ENCODE results near the gene WDR77. TPM values are rescaled to one million over a fixed set of nuclear protein-coding genes. Genes with fewer than 3 reads are reported as not detected.

WDR77 gene
- total and polyA plus RNA-seq, 2 of the 13 experiments (the other 11 are each of a cell fraction or from before 2014, with no cell fraction given): 90.6 to 108 TPM

DNA sequence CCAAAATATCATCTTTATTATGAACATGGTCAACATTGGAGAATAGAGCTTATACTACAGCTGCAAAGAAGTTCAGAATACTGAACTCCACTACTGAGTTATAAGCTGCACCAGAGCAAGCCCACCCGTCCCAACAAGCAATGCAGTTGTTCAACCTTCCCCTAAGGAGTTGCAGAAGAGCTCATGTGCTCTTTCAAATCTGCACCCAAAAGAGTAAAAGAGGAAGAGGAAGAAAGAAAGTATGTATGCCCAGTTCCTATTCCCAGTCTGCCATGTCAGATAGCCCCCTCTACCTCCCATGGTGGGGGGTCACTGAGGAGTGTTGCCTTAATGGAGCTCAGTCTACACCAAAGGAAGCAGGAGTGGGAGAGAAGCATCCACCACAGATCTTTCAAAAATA is 31.6 kb upstream of the WDR77 start (continued):
- TF ChIP-seq, protein P1, sequence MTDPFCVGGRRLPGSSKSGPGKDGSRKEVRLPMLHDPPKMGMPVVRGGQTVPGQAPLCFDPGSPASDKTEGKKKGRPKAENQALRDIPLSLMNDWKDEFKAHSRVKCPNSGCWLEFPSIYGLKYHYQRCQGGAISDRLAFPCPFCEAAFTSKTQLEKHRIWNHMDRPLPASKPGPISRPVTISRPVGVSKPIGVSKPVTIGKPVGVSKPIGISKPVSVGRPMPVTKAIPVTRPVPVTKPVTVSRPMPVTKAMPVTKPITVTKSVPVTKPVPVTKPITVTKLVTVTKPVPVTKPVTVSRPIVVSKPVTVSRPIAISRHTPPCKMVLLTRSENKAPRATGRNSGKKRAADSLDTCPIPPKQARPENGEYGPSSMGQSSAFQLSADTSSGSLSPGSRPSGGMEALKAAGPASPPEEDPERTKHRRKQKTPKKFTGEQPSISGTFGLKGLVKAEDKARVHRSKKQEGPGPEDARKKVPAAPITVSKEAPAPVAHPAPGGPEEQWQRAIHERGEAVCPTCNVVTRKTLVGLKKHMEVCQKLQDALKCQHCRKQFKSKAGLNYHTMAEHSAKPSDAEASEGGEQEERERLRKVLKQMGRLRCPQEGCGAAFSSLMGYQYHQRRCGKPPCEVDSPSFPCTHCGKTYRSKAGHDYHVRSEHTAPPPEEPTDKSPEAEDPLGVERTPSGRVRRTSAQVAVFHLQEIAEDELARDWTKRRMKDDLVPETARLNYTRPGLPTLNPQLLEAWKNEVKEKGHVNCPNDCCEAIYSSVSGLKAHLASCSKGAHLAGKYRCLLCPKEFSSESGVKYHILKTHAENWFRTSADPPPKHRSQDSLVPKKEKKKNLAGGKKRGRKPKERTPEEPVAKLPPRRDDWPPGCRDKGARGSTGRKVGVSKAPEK (CRISPR knock-in tag; IDR thresholded peaks at IDR 0.05; ENCODE audit: borderline replicate concordance): no peak
- TF ChIP-seq HMG20A (CRISPR knock-in tag; IDR thresholded peaks at IDR 0.05; ENCODE audit: borderline replicate concordance) (no peak), GATAD1 (CRISPR knock-in tag; IDR thresholded peaks at IDR 0.05) (no peak), ELF4 (CRISPR knock-in tag; IDR thresholded peaks at IDR 0.05; ENCODE audit: borderline replicate concordance) (no peak), TP53 (CRISPR knock-in tag; conservative IDR thresholded peaks at IDR 0.05) (no peak), JUN (CRISPR knock-in tag; IDR thresholded peaks at IDR 0.05) (no peak)
- TF ChIP-seq, protein P2, sequence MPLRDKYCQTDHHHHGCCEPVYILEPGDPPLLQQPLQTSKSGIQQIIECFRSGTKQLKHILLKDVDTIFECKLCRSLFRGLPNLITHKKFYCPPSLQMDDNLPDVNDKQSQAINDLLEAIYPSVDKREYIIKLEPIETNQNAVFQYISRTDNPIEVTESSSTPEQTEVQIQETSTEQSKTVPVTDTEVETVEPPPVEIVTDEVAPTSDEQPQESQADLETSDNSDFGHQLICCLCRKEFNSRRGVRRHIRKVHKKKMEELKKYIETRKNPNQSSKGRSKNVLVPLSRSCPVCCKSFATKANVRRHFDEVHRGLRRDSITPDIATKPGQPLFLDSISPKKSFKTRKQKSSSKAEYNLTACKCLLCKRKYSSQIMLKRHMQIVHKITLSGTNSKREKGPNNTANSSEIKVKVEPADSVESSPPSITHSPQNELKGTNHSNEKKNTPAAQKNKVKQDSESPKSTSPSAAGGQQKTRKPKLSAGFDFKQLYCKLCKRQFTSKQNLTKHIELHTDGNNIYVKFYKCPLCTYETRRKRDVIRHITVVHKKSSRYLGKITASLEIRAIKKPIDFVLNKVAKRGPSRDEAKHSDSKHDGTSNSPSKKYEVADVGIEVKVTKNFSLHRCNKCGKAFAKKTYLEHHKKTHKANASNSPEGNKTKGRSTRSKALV (CRISPR knock-in tag; IDR thresholded peaks at IDR 0.05): no peak

DNA sequence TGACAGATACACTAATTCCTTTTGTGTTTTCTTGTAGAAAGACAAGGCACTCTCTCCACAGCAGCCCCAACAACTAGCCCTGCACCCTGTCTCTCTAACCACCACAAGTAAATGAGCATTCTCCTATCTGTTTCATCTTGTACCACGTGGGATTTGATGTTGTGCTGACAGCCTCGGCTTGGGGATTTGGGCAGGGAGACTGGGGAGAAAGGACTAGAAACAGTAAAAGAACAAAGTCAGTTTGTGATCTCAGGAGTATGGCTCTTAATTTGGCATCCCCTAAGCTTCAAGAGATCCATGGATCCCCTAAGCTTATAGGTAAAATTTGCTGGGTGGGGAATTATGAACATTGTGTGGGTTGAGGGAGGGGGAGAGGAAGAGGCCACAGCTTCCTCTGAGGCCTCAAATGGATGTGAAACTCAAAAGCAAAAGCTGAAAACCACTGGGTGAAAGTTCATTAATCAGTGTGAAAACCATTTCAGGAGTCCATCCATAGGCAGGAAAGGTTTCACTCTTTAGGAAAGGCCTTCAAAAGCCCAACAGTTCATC is 27.8 kb upstream of the WDR77 start:
- POLR2A ChIA-PET: no interaction called here
- H3K4me2 ChIP-seq (ENCODE audit: low read depth, low read length): no peak overlapping the region
- no peaks in the 10 kb centered on the region for H3K79me2 ChIP-seq (ENCODE audit: insufficient read depth, low read length)
- no peak overlapping the region for H3K4me3 ChIP-seq (replicated peaks in 1 of 3; ENCODE audit: insufficient read depth in 1 of 3, low read depth in 2 of 3, low read length in 3 of 3)
- no peaks in the 10 kb centered on the region for H3K36me3 ChIP-seq (replicated peaks in 1 of 2; ENCODE audit: control insufficient read depth in 1 of 2, insufficient read depth in 2 of 2, low read length in 2 of 2)
- no peak for TF ChIP-seq HOXD1 (CRISPR knock-in tag; IDR thresholded peaks at IDR 0.05)
- no peak for TF ChIP-seq ZKSCAN1 (IDR thresholded peaks at IDR 0.05; ENCODE audit: low read length)
- TF ChIP-seq ZNF331 (CRISPR knock-in tag; IDR thresholded peaks at IDR 0.05): no peak
- TF ChIP-seq, protein P3, sequence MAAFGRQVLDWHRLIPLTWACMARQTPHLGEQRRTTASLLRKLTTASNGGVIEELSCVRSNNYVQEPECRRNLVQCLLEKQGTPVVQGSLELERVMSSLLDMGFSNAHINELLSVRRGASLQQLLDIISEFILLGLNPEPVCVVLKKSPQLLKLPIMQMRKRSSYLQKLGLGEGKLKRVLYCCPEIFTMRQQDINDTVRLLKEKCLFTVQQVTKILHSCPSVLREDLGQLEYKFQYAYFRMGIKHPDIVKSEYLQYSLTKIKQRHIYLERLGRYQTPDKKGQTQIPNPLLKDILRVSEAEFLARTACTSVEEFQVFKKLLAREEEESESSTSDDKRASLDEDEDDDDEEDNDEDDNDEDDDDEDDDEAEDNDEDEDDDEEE (CRISPR knock-in tag; IDR thresholded peaks at IDR 0.05): no peak
- TF ChIP-seq ASH2L (IDR thresholded peaks at IDR 0.05; ENCODE audit: insufficient read length, low read depth, low read length): no peak
- intact Hi-C loops (cut with micrococcal nuclease; ENCODE audit: unreplicated experiment) (no loop called here), in situ Hi-C loops (cut with HindIII; ENCODE audit: extremely low pct_ligation_motif_present, low pct_unique_long_range_greater_than_20kb) (no loop called here)
- no peak overlapping the region for H3K27ac ChIP-seq (ENCODE audit: extremely low read length, insufficient read depth, low read length)
- H3K27me3 ChIP-seq (ENCODE audit: control insufficient read depth in 1 of 2, insufficient read depth in 2 of 2, low read length in 2 of 2): no peaks in the 10 kb centered on the region
- no peaks in the 10 kb centered on the region for H3K9me3 ChIP-seq (ENCODE audit: low read length)
- no peak for ATAC-seq
- BruUV-seq (replicated peaks): no TSS peak
- CTCF ChIA-PET (ENCODE audit: low intra/inter-chr PET ratio, low total read pairs): no interaction called here
- H4K20me1 ChIP-seq (ENCODE audit: insufficient read depth, low read length): no peaks in the 10 kb centered on the region
- WGBS (ENCODE audit: low lambda C conversion rate): 52% methylated on average over 2 of the region's 2 CpGs
- H3K4me1 ChIP-seq (ENCODE audit: insufficient read depth, low read length): peaks cover 13% of the 10 kb centered on the region
- H2AFZ ChIP-seq (ENCODE audit: low read length): no peak overlapping the region
- no peak for DNase-seq (ENCODE audit: low spot score)
- no peak for FAIRE-seq
- H3K9ac ChIP-seq (ENCODE audit: insufficient read depth, low read depth, low read length): no peak overlapping the region

All from HepG2 (cell line).